GM12878 (cell line): ENCODE measurements around the gene ZSWIM6.

Experiments used
- ATF7 ChIP-seq: fragments of 450-650 bp; IDR thresholded peaks from 2 replicates; pipeline ENCODE4 v1.6.1; 2016; ENCODE audit warnings: low read depth, mild to moderate bottlenecking
- CREB1 ChIP-seq: IDR thresholded peaks from 2 replicates; pipeline ENCODE4 v1.6.1; 2012; ENCODE audit warnings: low read depth, mild to moderate bottlenecking, inconsistent platforms
- EZH2 ChIP-seq: IDR thresholded peaks from 2 replicates; pipeline ENCODE4 v1.6.1; 2012; ENCODE audit warnings: low read depth, mild to moderate bottlenecking, control low read depth, inconsistent platforms, low read length, borderline replicate concordance; ENCODE audit not compliant: control insufficient read depth
- KAT2A ChIP-seq: conservative IDR thresholded peaks from 2 replicates; pipeline ENCODE4 v1.6.1; 2011; ENCODE audit warnings: low read depth, low read length; ENCODE audit not compliant: control insufficient read depth
- PAX5 ChIP-seq: IDR thresholded peaks from 2 replicates; pipeline ENCODE4 v1.6.1; 2011; ENCODE audit warnings: low read depth, low read length, borderline replicate concordance
- POLR2A ChIP-seq: IDR thresholded peaks from 2 replicates; pipeline ENCODE4 v1.6.1; 2011; ENCODE audit warnings: low read depth, mild to moderate bottlenecking, low read length
- SIN3A ChIP-seq: IDR thresholded peaks from 2 replicates; pipeline ENCODE4 v1.6.1; 2012; ENCODE audit warnings: low read depth, low read length, improper control_type of control experiment
- SREBF1 ChIP-seq: IDR thresholded peaks from 2 replicates; pipeline ENCODE4 v1.6.1; 2012; ENCODE audit warnings: mild to moderate bottlenecking, low read length
- TF ChIP-seq, protein P1 (sequence below), 3 experiments: IDR thresholded peaks in 2 of 3; conservative IDR thresholded peaks in 1 of 3; 2 replicates each; pipeline ENCODE4 v1.5.1; 2011; ENCODE audit warnings: low read depth in 3 of 3, low read length in 3 of 3, mild to moderate bottlenecking in 3 of 3, control low read depth in 2 of 3, moderate library complexity in 2 of 3, inconsistent platforms in 1 of 3, mixed read lengths in 1 of 3; ENCODE audit not compliant: control insufficient read depth in 2 of 3, insufficient read depth in 1 of 3; ENCODE audit errors: extremely low read depth in 1 of 3
- TF ChIP-seq, protein P2 (sequence below): IDR thresholded peaks from 2 replicates; pipeline ENCODE4 v1.6.1; 2012; ENCODE audit warnings: low read depth, low read length, improper control_type of control experiment
- TF ChIP-seq, protein P3 (sequence below): fragments of 450-650 bp; formaldehyde crosslinking; IDR thresholded peaks from 2 replicates; pipeline ENCODE4 v1.5.0; 2022; ENCODE audit warnings: mild to moderate bottlenecking, missing genetic modification characterization
- TF ChIP-seq, protein P4 (sequence below): fragments of 450-650 bp; IDR thresholded peaks from 2 replicates; pipeline ENCODE4 v1.6.1; 2014; ENCODE audit warnings: mild to moderate bottlenecking
- TF ChIP-seq, protein P5 (sequence below): IDR thresholded peaks from 2 replicates; pipeline ENCODE4 v1.6.1; 2011; ENCODE audit warnings: low read depth, mild to moderate bottlenecking, low read length, moderate library complexity, borderline replicate concordance; ENCODE audit errors: extremely low read depth

DNA sequence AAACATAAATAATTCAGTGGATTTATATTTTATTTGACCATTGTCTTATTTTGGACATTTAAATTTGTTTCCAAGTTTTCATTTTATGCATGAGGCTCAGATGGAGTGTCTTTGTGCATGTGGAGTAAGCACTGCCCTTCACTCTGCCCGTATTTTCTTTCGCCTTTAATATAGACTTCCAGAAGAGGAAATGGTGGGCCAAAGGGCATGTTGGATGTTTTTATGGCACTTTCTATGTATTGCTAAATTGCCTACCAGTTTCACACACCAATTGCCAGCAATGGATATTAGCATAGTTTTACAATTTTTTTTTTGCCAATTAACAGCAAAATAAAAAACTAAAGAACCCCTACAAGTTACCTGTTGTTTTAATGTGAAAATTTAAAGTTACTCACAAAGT is 38.4 kb downstream of the ZSWIM6 start:
- TF ChIP-seq CREB1 = no peak
- no peak for TF ChIP-seq SREBF1
- TF ChIP-seq, protein P1, sequence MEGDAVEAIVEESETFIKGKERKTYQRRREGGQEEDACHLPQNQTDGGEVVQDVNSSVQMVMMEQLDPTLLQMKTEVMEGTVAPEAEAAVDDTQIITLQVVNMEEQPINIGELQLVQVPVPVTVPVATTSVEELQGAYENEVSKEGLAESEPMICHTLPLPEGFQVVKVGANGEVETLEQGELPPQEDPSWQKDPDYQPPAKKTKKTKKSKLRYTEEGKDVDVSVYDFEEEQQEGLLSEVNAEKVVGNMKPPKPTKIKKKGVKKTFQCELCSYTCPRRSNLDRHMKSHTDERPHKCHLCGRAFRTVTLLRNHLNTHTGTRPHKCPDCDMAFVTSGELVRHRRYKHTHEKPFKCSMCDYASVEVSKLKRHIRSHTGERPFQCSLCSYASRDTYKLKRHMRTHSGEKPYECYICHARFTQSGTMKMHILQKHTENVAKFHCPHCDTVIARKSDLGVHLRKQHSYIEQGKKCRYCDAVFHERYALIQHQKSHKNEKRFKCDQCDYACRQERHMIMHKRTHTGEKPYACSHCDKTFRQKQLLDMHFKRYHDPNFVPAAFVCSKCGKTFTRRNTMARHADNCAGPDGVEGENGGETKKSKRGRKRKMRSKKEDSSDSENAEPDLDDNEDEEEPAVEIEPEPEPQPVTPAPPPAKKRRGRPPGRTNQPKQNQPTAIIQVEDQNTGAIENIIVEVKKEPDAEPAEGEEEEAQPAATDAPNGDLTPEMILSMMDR (IDR thresholded peaks at IDR 0.05 in 2 of 3, conservative IDR thresholded peaks at IDR 0.05 in 1 of 3; ENCODE audit: control insufficient read depth in 2 of 3, extremely low read depth in 1 of 3, insufficient read depth in 1 of 3, low read depth in 3 of 3, low read length in 3 of 3) = no peak
- TF ChIP-seq, protein P2, sequence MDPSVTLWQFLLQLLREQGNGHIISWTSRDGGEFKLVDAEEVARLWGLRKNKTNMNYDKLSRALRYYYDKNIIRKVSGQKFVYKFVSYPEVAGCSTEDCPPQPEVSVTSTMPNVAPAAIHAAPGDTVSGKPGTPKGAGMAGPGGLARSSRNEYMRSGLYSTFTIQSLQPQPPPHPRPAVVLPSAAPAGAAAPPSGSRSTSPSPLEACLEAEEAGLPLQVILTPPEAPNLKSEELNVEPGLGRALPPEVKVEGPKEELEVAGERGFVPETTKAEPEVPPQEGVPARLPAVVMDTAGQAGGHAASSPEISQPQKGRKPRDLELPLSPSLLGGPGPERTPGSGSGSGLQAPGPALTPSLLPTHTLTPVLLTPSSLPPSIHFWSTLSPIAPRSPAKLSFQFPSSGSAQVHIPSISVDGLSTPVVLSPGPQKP = no peak
- TF ChIP-seq, protein P3, sequence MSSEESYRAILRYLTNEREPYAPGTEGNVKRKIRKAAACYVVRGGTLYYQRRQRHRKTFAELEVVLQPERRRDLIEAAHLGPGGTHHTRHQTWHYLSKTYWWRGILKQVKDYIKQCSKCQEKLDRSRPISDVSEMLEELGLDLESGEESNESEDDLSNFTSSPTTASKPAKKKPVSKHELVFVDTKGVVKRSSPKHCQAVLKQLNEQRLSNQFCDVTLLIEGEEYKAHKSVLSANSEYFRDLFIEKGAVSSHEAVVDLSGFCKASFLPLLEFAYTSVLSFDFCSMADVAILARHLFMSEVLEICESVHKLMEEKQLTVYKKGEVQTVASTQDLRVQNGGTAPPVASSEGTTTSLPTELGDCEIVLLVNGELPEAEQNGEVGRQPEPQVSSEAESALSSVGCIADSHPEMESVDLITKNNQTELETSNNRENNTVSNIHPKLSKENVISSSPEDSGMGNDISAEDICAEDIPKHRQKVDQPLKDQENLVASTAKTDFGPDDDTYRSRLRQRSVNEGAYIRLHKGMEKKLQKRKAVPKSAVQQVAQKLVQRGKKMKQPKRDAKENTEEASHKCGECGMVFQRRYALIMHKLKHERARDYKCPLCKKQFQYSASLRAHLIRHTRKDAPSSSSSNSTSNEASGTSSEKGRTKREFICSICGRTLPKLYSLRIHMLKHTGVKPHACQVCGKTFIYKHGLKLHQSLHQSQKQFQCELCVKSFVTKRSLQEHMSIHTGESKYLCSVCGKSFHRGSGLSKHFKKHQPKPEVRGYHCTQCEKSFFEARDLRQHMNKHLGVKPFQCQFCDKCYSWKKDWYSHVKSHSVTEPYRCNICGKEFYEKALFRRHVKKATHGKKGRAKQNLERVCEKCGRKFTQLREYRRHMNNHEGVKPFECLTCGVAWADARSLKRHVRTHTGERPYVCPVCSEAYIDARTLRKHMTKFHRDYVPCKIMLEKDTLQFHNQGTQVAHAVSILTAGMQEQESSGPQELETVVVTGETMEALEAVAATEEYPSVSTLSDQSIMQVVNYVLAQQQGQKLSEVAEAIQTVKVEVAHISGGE (CRISPR knock-in tag) = no peak
- TF ChIP-seq ATF7 = no peak
- no peak for TF ChIP-seq KAT2A
- TF ChIP-seq SIN3A = no peak
- no peak for TF ChIP-seq POLR2A
- no peak for TF ChIP-seq PAX5
- TF ChIP-seq, protein P4, sequence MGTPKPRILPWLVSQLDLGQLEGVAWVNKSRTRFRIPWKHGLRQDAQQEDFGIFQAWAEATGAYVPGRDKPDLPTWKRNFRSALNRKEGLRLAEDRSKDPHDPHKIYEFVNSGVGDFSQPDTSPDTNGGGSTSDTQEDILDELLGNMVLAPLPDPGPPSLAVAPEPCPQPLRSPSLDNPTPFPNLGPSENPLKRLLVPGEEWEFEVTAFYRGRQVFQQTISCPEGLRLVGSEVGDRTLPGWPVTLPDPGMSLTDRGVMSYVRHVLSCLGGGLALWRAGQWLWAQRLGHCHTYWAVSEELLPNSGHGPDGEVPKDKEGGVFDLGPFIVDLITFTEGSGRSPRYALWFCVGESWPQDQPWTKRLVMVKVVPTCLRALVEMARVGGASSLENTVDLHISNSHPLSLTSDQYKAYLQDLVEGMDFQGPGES = no peak
- no peak for TF ChIP-seq EZH2
- TF ChIP-seq, protein P5, sequence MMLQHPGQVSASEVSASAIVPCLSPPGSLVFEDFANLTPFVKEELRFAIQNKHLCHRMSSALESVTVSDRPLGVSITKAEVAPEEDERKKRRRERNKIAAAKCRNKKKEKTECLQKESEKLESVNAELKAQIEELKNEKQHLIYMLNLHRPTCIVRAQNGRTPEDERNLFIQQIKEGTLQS = no peak
